SH-SY5Y (cell line): ENCODE data around the gene ITPR2.

Experiments used
- GATA2 ChIP-seq: IDR thresholded peaks from 2 replicates; pipeline ENCODE4 v1.6.1; 2011; ENCODE audit warnings: mild to moderate bottlenecking, low read depth, low read length
- GATA3 ChIP-seq: IDR thresholded peaks from 2 replicates; pipeline ENCODE4 v1.6.1; 2011; ENCODE audit warnings: low read depth, mild to moderate bottlenecking, low read length, moderate library complexity

The ITPR2 gene

GRCh38 chr12:26323673-26324072, 509.3 kb downstream of the ITPR2 start:
- TF ChIP-seq GATA3 (no peak), GATA2 (no peak)

- TF ChIP-seq GATA3 (no peak), GATA2 (no peak)
These were observed 513.5 kb downstream of the ITPR2 start for GRCh38 chr12:26319511-26319910.

GRCh38 chr12:26318661-26319068, 514.3 kb downstream of the ITPR2 start:
- TF ChIP-seq GATA3: no peak
- TF ChIP-seq GATA2: no peak

GRCh38 chr12:26317942-26318575, 514.9 kb downstream of the ITPR2 start:
- TF ChIP-seq GATA3 (no peak), GATA2 (no peak)

DNA sequence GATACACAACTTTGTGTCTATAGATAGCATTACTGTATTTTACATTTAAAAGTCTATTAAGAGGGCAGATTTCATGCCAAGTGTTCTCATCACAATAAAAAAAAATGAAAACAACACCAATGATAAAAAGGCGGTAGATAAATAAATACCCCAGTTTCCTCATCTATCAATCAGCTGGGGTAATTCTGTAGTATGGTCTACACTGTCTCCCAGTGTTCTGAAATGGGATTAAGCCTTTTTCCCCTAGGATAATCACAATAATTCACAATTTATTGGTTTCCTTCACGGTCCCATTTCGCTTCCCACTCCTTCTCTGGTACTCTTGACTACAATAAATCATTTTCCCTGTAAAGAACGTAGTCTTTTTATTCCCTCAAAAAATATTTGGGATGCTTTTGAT, 523.4 kb downstream of the ITPR2 start:
- TF ChIP-seq GATA2: no peak
- no peak for TF ChIP-seq GATA3

GRCh38 chr12:26304273-26304672, 528.7 kb downstream of the ITPR2 start:
- no peak for TF ChIP-seq GATA2
- no peak for TF ChIP-seq GATA3

- no peak for TF ChIP-seq GATA2
- no peak for TF ChIP-seq GATA3
These were observed 529.6 kb downstream of the ITPR2 start for GRCh38 chr12:26303418-26303817.

DNA sequence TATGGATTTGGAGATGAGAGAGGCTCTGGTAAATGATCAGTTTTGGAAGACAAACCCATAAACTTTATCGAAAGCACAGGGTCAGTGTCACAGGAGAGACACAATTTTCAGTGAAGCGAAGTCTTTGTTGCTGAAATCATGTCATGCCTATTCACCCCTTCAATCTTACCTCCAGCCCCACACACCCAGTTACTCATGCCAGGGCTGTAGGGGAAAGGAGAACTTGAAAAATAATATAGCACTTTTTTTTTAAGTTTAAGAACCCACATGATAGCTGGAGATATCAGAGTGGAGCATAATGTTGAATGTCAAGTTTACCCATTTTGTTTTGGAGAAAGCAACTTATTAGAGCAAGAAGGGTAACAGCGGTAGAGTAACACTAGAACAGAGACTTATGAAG, 530.2 kb downstream of the ITPR2 start:
- TF ChIP-seq GATA2 (no peak), GATA3 (no peak)

DNA sequence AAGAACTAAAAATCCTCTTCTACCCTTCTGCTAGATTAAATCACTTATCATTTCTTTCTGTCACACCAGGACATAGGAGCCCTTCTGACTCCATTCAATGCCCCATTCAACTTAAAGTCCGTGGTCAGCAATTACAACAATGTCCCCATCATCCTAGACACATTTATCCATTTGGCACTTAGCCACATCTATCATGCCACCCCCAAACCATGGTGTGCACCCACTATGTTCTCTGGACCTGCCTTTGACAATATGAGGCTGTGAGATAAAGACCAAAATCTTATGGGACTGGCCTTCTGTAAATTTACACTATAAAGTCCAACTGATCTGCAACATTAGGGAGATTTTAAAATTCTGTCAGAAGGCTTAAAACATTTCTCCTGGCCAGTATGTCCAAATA, 533.2 kb downstream of the ITPR2 start:
- TF ChIP-seq GATA2 (no peak), GATA3 (no peak)

GRCh38 chr12:26298785-26299621, 534.0 kb downstream of the ITPR2 start:
- no peak for TF ChIP-seq GATA2
- no peak for TF ChIP-seq GATA3

GRCh38 chr12:26297396-26298070, 535.5 kb downstream of the ITPR2 start:
- TF ChIP-seq GATA2: no peak
- TF ChIP-seq GATA3: no peak

DNA sequence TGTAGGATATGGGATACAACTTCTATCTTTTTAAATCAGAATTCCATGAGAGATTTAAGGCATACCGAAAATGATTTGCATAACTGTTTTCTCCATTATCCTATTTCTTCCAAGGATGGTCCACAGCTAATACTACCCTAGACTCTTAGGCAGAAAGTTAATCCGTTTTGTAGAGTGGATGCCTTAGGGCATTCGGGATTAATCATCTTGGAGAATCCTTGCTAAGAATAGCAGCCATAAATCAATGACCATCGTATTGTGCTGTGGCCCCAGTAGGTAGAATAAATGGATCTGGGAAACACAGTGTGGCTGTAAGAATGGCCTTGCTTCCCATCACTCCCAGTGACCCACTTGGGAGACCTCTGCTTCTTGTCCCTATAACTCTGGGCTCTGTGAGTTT, 538.0 kb downstream of the ITPR2 start:
- no peak for TF ChIP-seq GATA3
- TF ChIP-seq GATA2: no peak

DNA sequence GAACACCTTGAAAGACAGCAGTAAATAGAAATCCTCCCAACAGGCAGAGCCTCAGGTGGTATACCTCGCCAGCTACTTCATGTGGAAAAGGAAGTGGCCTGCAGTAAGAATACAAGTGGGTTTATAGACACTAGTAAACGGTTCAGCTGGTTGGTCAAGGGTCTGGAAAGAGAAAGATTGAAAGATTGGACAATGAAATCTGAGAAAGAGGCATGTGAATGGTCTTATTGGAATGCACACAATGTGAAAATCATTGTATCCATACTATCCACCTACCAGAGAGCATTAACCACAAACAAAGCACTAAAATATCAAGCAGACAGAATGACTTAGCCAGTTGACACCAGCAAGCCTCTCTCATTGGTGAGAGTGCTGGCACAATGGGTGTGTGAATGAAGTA, 539.4 kb downstream of the ITPR2 start:
- no peak for TF ChIP-seq GATA3
- TF ChIP-seq GATA2: no peak

DNA sequence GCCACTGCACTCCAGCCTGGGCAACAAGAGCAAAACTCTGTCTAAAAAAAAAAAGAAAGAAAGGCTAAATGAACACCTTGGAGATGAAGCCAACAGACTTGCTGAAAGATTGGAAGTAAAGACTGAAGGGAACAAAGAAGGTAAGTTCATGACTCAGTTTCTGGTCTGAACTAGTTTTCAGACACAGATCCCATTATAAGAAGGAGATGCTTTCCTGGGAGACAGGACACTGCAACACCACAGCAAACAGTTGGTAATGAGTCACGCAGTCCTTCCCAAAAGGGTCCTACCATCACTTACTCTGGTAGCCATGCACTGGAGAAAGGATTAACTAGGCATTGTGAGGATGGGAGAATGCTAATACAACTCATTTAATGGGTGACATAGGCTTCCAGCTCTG, 540.4 kb downstream of the ITPR2 start:
- no peak for TF ChIP-seq GATA3
- TF ChIP-seq GATA2: no peak
